Thyroid gland (tissue), 4 donors: ENCODE results near the gene ZNF19. TPM values are rescaled to one million over a fixed set of nuclear protein-coding genes. Genes with fewer than 3 reads are reported as not detected.

Experiments used
- DNase-seq, 2 donors: peaks; one replicate each; pipeline ENCODE4 v3.0.0-alpha.2; 2019
- H3K27ac ChIP-seq, 3 donors: fragments of 200-600 bp; sonication (generic); 1 replicate in 2 of 3; 2 replicates in 1 of 3; pipeline ENCODE4 v1.5.1; 2016 to 2019; ENCODE audit warnings: mild to moderate bottlenecking in 1 of 3, moderate library complexity in 1 of 3
- H3K27me3 ChIP-seq: fragments of 200-600 bp; sonication (generic); one replicate; pipeline ENCODE4 v1.5.1; 2019
- H3K36me3 ChIP-seq, 2 donors: fragments of 200-600 bp; sonication (generic); one replicate each; pipeline ENCODE4 v1.5.1; 2016 to 2019
- H3K4me1 ChIP-seq, 2 donors: fragments of 200-600 bp; sonication (generic); one replicate each; pipeline ENCODE4 v1.5.1; 2017 to 2019
- H3K4me3 ChIP-seq, 3 donors: fragments of 200-600 bp; sonication (generic); replicated peaks in 1 of 3; 1 replicate in 2 of 3; 2 replicates in 1 of 3; pipeline ENCODE4 v1.5.1; 2016; ENCODE audit warnings: mild to moderate bottlenecking in 1 of 3
- H3K9me3 ChIP-seq: fragments of 200-600 bp; sonication (generic); one replicate; pipeline ENCODE4 v1.5.1; 2017
- POLR2A ChIP-seq, 2 donors: fragments of 450-650 bp; IDR thresholded peaks; one replicate each; pipeline ENCODE4 v1.6.1; 2017; ENCODE audit warnings: antibody characterized with exemption in 2 of 2, mild to moderate bottlenecking in 2 of 2, moderate library complexity in 1 of 2
- WGBS, 2 donors: methylation state at CpG; one replicate each; pipeline ENCODE4 v1.1.5; 2017; 5-methylcytosine and 5-hydroxymethylcytosine counted together
- intact Hi-C: fragments of 100-400 bp; cut with DNase I; formaldehyde crosslinking; loops from one replicate; pipeline ENCODE4 v1.15.1; 2023
- total RNA-seq, 4 donors: library from RNA; depleted of rRNA; stranded (reverse); fragments of >200 nt; gene quantifications; one replicate each; pipeline ENCODE4 v1.2.3, GENCODE V29; 2016
- TF ChIP-seq, protein P1 (sequence below), 6 experiments: fragments of 200-600 bp in 3 of 6; fragments of 450-650 bp in 3 of 6; sonication (generic) in 3 of 6; IDR thresholded peaks; one replicate each; pipeline ENCODE4 v1.5.1; 2016 to 2019; ENCODE audit warnings: antibody characterized with exemption in 6 of 6, mild to moderate bottlenecking in 2 of 6, inconsistent platforms in 1 of 6, moderate library complexity in 1 of 6

Gene ZNF19
- total RNA-seq, 4 donors from 2014 or later, result 17.2 to 28.3 (median 24.0) TPM

DNA sequence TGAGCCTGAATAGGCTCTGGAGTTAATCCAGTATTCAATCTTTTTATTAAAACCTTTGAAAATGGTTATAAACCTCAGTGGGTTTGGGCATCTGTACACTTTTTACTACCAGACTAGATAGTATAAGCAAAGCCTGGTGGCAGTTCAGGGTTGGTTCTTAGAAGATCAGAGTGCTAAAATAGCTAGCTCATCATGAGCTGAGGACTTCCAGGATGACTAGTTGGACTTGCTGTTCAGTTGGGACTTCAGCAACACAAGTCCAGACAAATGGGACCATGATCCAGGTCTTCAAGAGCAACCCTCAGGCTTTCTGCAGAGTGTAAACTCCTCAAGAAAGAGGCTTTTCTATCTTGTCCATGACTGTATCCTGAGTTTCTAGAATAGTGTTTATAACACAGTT lies 1.2 kb upstream of the ZNF19 start:
- DNase-seq, result no peak
- TF ChIP-seq POLR2A (IDR thresholded peaks at IDR 0.05), result no peak
- TF ChIP-seq, protein P1, sequence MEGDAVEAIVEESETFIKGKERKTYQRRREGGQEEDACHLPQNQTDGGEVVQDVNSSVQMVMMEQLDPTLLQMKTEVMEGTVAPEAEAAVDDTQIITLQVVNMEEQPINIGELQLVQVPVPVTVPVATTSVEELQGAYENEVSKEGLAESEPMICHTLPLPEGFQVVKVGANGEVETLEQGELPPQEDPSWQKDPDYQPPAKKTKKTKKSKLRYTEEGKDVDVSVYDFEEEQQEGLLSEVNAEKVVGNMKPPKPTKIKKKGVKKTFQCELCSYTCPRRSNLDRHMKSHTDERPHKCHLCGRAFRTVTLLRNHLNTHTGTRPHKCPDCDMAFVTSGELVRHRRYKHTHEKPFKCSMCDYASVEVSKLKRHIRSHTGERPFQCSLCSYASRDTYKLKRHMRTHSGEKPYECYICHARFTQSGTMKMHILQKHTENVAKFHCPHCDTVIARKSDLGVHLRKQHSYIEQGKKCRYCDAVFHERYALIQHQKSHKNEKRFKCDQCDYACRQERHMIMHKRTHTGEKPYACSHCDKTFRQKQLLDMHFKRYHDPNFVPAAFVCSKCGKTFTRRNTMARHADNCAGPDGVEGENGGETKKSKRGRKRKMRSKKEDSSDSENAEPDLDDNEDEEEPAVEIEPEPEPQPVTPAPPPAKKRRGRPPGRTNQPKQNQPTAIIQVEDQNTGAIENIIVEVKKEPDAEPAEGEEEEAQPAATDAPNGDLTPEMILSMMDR (IDR thresholded peaks at IDR 0.05), result no peak
- Histone ChIP-seq H3K4me1 (no peaks in the 10 kb centered on the region), H3K36me3 (no peaks in the 10 kb centered on the region), H3K27me3 (no peaks in the 10 kb centered on the region), H3K9me3 (no peaks in the 10 kb centered on the region), H3K27ac (no peak overlapping the region), H3K4me3 (no peak overlapping the region)
- intact Hi-C loops, result loop anchor here (5.0 kb wide), 1 partner anchor 38 kb away; no protein-coding TSS in a partner anchor

DNA sequence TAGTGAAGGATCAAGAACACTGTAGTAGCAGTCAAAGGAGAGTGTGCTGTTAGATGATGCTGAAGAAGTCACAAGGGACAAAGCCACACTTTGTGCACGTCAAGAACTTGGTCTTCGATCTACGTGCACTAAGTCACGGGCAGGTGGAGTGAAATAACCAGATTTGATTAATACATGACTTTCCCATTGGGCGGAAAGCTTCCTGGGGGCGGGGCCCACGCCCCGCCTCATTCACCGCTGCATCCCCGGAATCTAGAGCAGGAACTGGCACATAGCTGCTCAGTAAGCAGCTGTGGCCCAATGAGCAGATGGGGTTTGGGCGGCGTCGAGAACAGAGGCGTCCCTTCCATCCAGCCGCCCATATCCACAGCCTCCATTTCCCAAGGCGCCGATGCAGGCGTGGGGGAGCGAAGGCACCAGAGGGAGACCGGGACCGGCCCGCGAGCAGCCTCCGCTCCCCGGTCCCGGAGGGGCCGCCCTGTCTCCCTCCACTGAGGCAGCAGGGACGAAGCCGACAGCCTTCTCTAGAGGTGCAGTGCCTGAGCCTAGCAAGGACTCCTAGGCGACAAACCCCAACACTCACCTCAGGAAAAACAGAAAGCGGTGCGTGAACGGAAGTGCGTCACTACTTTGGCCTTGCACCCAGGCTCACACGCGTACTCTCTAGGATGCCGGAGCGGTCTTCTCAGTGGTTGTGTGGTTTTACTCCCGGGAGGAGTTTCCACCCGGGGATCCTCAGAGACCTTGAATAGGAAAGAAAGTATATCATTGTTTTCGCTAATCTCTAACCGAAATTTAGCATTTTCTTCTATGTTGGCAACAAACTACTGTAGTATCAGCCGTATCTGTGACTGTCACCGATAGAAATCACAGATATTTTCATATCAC lies 4.9 kb downstream of the ZNF19 start:
- intact Hi-C loops, result no loop called here
- H3K27me3 ChIP-seq, result no peaks in the 10 kb centered on the region
- TF ChIP-seq, protein P1 (IDR thresholded peaks at IDR 0.05), result no peak
- TF ChIP-seq POLR2A (IDR thresholded peaks at IDR 0.05), result peak in 1 of 2 donors; percentile 51
- H3K36me3 ChIP-seq, result no peaks in the 10 kb centered on the region
- no peaks in the 10 kb centered on the region for H3K9me3 ChIP-seq
- H3K27ac ChIP-seq, result peak overlapping the region; percentile 67 to 93 (median 90)
- peak overlapping the region; percentile 38 to 81 (median 49) for H3K4me3 ChIP-seq
- 1% methylated on average over 25 to 43 of the region's 44 CpGs for WGBS, 2 donors
- peaks cover 0 to 11% of the 10 kb centered on the region in 2 donors for H3K4me1 ChIP-seq
- DNase-seq, result peak; percentile 86 to 88

DNA sequence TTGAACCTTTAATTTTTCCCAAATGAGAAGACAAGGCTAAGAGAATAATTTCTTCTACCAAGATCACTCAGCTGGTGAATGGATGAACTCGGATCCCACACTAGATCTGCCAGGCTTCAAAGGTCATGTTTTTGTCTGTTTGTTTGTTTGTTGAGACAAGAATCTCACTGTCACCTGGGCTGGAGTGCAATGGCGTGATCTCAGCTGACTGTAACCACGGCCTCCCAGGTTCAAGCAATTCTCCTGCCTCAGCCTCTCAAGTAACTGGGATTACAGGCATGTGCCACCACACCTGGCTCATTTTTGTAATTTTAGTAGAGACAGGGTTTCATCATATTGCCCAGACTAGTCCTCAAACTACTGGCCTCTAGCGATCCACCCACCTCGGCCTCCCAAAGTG lies 6.6 kb downstream of the ZNF19 start:
- Histone ChIP-seq H3K27ac (no peak overlapping the region), H3K4me3 (no peak overlapping the region), H3K4me1 (peaks cover 0 to 11% of the 10 kb centered on the region in 2 donors), H3K36me3 (peaks cover 6 to 7% of the 10 kb centered on the region in 2 donors), H3K27me3 (no peaks in the 10 kb centered on the region), H3K9me3 (no peaks in the 10 kb centered on the region)
- DNase-seq, result no peak
- no peak for TF ChIP-seq POLR2A (IDR thresholded peaks at IDR 0.05)
- TF ChIP-seq, protein P1 (IDR thresholded peaks at IDR 0.05), result no peak
- intact Hi-C loops, result no loop called here
- WGBS, 2 donors, result 92% methylated on average over 5 of the region's 5 CpGs

GRCh38 chr16:71480956-71481355 lies 8.2 kb downstream of the ZNF19 start:
- H3K4me1 ChIP-seq, result peaks cover 0 to 11% of the 10 kb centered on the region in 2 donors

More at GRCh38 chr16:71480956-71481355, 8.2 kb downstream of the ZNF19 start:
- Histone ChIP-seq H3K9me3 (no peaks in the 10 kb centered on the region), H3K27ac (no peak overlapping the region), H3K36me3 (peaks cover 15 to 16% of the 10 kb centered on the region in 2 donors), H3K4me3 (no peak overlapping the region), H3K27me3 (no peaks in the 10 kb centered on the region)
- DNase-seq, result no peak
- TF ChIP-seq POLR2A (IDR thresholded peaks at IDR 0.05), result no peak
- TF ChIP-seq, protein P1 (IDR thresholded peaks at IDR 0.05), result no peak
- WGBS, 2 donors, result 97 to 99% methylated on average over 2 of the region's 2 CpGs
- intact Hi-C loops, result no loop called here
